ENCODE results near the gene CDC45.

- TF ChIP-seq, protein P1, sequence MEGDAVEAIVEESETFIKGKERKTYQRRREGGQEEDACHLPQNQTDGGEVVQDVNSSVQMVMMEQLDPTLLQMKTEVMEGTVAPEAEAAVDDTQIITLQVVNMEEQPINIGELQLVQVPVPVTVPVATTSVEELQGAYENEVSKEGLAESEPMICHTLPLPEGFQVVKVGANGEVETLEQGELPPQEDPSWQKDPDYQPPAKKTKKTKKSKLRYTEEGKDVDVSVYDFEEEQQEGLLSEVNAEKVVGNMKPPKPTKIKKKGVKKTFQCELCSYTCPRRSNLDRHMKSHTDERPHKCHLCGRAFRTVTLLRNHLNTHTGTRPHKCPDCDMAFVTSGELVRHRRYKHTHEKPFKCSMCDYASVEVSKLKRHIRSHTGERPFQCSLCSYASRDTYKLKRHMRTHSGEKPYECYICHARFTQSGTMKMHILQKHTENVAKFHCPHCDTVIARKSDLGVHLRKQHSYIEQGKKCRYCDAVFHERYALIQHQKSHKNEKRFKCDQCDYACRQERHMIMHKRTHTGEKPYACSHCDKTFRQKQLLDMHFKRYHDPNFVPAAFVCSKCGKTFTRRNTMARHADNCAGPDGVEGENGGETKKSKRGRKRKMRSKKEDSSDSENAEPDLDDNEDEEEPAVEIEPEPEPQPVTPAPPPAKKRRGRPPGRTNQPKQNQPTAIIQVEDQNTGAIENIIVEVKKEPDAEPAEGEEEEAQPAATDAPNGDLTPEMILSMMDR (IDR thresholded peaks at IDR 0.05; ENCODE audit: low read depth, low read length, poor library complexity, severe bottlenecking), result no peak
- no peak for TF ChIP-seq EZH2phosphoT487 (IDR thresholded peaks at IDR 0.05; ENCODE audit: borderline replicate concordance, low read length)
Observed at GRCh38 chr22:19527861-19528417, 48.2 kb downstream of the CDC45 start.
